OCI-LY3 (cell line): Measurements from ENCODE around the gene JADE3.

Experiments
- CTCF ChIP-seq: fragments of 200-600, 300-600 bp; sonication (generic); IDR thresholded peaks from 2 replicates; pipeline ENCODE4 v1.5.1; 2014; ENCODE audit warnings: antibody characterized with exemption, low read length, low read depth
- EZH2phosphoT487 ChIP-seq: fragments of 200-600 bp; shearing (Covaris generic); IDR thresholded peaks from 2 replicates; pipeline ENCODE4 v1.6.1; 2018; ENCODE audit warnings: antibody characterized with exemption, mixed run types, low read depth

GRCh38 chrX:46884799-46885198, 27.4 kb upstream of the JADE3 start:
- TF ChIP-seq CTCF, result no peak
- no peak for TF ChIP-seq EZH2phosphoT487
